ENCODE results near the gene MRC1.

MRC1 gene

GRCh38 chr10:17780727-17781126 lies 28.4 kb upstream of the MRC1 start:
- H3K18ac ChIP-seq (ENCODE audit: low read depth in 1 of 2, low read length in 2 of 2), result no peak overlapping the region
- H4K91ac ChIP-seq (ENCODE audit: low read length), result no peak overlapping the region
- no peak overlapping the region for H2AK5ac ChIP-seq (ENCODE audit: low read length, severe bottlenecking)
- H3K36me3 ChIP-seq (ENCODE audit: control insufficient read depth in 1 of 2, insufficient read depth in 2 of 2, low read depth in 1 of 2, low read length in 2 of 2), result no peaks in the 10 kb centered on the region
- WGBS, result 95% methylated on average over 4 of the region's 4 CpGs
- H2BK12ac ChIP-seq (ENCODE audit: low read length in 2 of 2), result no peak overlapping the region
- no peak overlapping the region for H3K4me2 ChIP-seq (ENCODE audit: low read length, poor library complexity, severe bottlenecking)
- no peak overlapping the region for H4K8ac ChIP-seq (ENCODE audit: low read length)
- H2AFZ ChIP-seq (ENCODE audit: low read depth, low read length), result no peak overlapping the region
- no peaks in the 10 kb centered on the region for H3K9me3 ChIP-seq (ENCODE audit: control insufficient read depth, low read length)
- H2BK5ac ChIP-seq (ENCODE audit: low read depth, low read length, poor library complexity, severe bottlenecking), result no peak overlapping the region
- H3K4ac ChIP-seq (ENCODE audit: low read depth in 1 of 2, low read length in 2 of 2), result no peak overlapping the region
- no peak overlapping the region for H2BK15ac ChIP-seq (ENCODE audit: low read depth, poor library complexity, severe bottlenecking)
- H3K23ac ChIP-seq (ENCODE audit: low read length in 2 of 2), result no peak overlapping the region
- no peak overlapping the region for H3K27ac ChIP-seq (ENCODE audit: low read length, poor library complexity, severe bottlenecking)
- H3K79me1 ChIP-seq (replicated peaks; ENCODE audit: low read length, poor library complexity, severe bottlenecking), result no peaks in the 10 kb centered on the region
- H3K4me1 ChIP-seq (ENCODE audit: control insufficient read depth, insufficient read depth, low read depth, low read length), result peaks cover 2% of the 10 kb centered on the region
- no peak overlapping the region for H2BK120ac ChIP-seq (ENCODE audit: low read depth, low read length)
- H3K14ac ChIP-seq (ENCODE audit: low read length in 2 of 2), result no peak overlapping the region
- H3K9ac ChIP-seq (ENCODE audit: low read length), result no peak overlapping the region
- DNase-seq, result no peak
- no peak overlapping the region for H3K4me3 ChIP-seq (ENCODE audit: insufficient read depth in 1 of 2, low read depth in 1 of 2, low read length in 2 of 2)
- no peaks in the 10 kb centered on the region for H3K27me3 ChIP-seq (ENCODE audit: control insufficient read depth in 1 of 2, insufficient read depth in 1 of 2, low read length in 2 of 2)

DNA sequence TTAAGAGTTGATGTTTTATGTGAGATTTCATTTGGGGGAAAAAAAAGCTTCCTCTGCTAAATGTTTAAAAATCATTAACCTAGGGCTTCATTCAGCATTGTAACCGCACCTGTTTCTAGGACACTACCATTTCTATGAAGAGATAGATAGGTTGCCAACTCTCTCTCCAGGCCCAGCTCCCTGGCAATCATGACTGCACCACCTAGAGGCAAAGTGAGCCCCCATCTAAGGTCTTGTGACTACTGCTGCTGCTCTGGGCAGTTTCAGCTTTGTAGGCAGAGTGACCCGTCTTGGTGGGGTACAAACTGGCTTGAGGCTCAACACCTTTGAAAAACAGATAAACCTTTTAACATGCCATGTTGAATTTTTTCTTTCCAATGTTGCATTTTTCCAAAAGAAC lies 27.3 kb upstream of the MRC1 start:
- Histone ChIP-seq H3K4me3 (ENCODE audit: insufficient read depth in 1 of 2, low read depth in 1 of 2, low read length in 2 of 2) (no peak overlapping the region), H3K27me3 (ENCODE audit: control insufficient read depth in 1 of 2, insufficient read depth in 1 of 2, low read length in 2 of 2) (no peaks in the 10 kb centered on the region), H3K9me3 (ENCODE audit: control insufficient read depth, low read length) (no peaks in the 10 kb centered on the region), H2AFZ (ENCODE audit: low read depth, low read length) (no peak overlapping the region), H2BK120ac (ENCODE audit: low read depth, low read length) (no peak overlapping the region), H3K4me1 (ENCODE audit: control insufficient read depth, insufficient read depth, low read depth, low read length) (peaks cover 2% of the 10 kb centered on the region), H3K9ac (ENCODE audit: low read length) (no peak overlapping the region), H3K23ac (ENCODE audit: low read length in 2 of 2) (no peak overlapping the region), H2BK5ac (ENCODE audit: low read depth, low read length, poor library complexity, severe bottlenecking) (no peak overlapping the region), H3K27ac (ENCODE audit: low read length, poor library complexity, severe bottlenecking) (no peak overlapping the region), H3K79me1 (replicated peaks; ENCODE audit: low read length, poor library complexity, severe bottlenecking) (no peaks in the 10 kb centered on the region), H3K36me3 (ENCODE audit: control insufficient read depth in 1 of 2, insufficient read depth in 2 of 2, low read depth in 1 of 2, low read length in 2 of 2) (no peaks in the 10 kb centered on the region), H3K4ac (ENCODE audit: low read depth in 1 of 2, low read length in 2 of 2) (no peak overlapping the region), H2BK15ac (ENCODE audit: low read depth, poor library complexity, severe bottlenecking) (no peak overlapping the region), H3K14ac (ENCODE audit: low read length in 2 of 2) (no peak overlapping the region), H2AK5ac (ENCODE audit: low read length, severe bottlenecking) (no peak overlapping the region), H3K18ac (ENCODE audit: low read depth in 1 of 2, low read length in 2 of 2) (no peak overlapping the region), H2BK12ac (ENCODE audit: low read length in 2 of 2) (no peak overlapping the region), H3K4me2 (ENCODE audit: low read length, poor library complexity, severe bottlenecking) (no peak overlapping the region), H4K8ac (ENCODE audit: low read length) (no peak overlapping the region), H4K91ac (ENCODE audit: low read length) (no peak overlapping the region)
- no peak for DNase-seq
- WGBS, result 100% methylated on average over 2 of the region's 2 CpGs

DNA sequence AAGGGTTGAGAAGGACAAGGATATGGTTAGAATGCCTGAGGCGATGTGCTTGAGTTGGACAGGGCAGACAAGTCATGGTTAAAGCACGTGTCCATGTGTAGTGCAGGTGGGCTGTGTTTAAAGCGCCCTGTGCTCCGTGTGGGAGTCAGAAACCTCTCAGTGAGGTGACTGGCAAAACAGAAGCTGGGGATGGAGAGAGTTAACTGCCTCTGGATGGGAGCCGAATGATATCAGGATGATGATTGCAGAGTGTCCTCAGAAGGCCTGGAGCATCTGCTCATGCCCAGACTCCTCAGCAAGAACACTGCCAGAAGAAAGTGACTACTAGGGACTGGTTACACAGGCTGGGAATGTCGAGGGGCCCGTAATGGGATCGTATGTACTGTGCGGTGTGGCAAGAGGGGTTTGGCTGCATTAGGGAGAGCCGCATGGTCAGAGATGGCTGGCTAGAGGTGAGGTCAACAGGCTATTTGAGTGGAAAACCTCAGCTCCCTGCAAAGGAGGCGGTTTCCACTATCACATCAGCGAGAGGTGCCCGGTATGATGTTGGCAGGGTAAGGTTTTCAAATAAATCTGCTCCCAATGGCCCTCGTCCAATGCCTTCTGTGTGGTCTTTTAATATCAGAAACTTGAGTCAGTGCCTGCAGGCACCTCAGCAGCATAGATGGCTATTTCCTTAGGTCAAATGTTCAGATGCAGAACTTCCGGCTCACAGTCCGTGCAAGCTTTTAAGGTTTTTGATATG lies 26.1 kb upstream of the MRC1 start:
- Histone ChIP-seq H3K79me1 (replicated peaks; ENCODE audit: low read length, poor library complexity, severe bottlenecking) (no peaks in the 10 kb centered on the region), H3K9ac (ENCODE audit: low read length) (peak overlapping the region; percentile 46), H3K4me2 (ENCODE audit: low read length, poor library complexity, severe bottlenecking) (no peak overlapping the region), H2AFZ (ENCODE audit: low read depth, low read length) (no peak overlapping the region), H3K4me1 (ENCODE audit: control insufficient read depth, insufficient read depth, low read depth, low read length) (peaks cover 6% of the 10 kb centered on the region), H3K9me3 (ENCODE audit: control insufficient read depth, low read length) (no peaks in the 10 kb centered on the region), H3K18ac (ENCODE audit: low read depth in 1 of 2, low read length in 2 of 2) (no peak overlapping the region), H3K27ac (ENCODE audit: low read length, poor library complexity, severe bottlenecking) (no peak overlapping the region), H2BK12ac (ENCODE audit: low read length in 2 of 2) (no peak overlapping the region), H2AK5ac (ENCODE audit: low read length, severe bottlenecking) (no peak overlapping the region), H3K4ac (ENCODE audit: low read depth in 1 of 2, low read length in 2 of 2) (no peak overlapping the region), H4K8ac (ENCODE audit: low read length) (no peak overlapping the region), H2BK15ac (ENCODE audit: low read depth, poor library complexity, severe bottlenecking) (no peak overlapping the region), H4K91ac (ENCODE audit: low read length) (no peak overlapping the region), H3K4me3 (ENCODE audit: insufficient read depth in 1 of 2, low read depth in 1 of 2, low read length in 2 of 2) (peak overlapping the region in 1 of 2 experiments; percentile 66), H3K14ac (ENCODE audit: low read length in 2 of 2) (no peak overlapping the region), H2BK120ac (ENCODE audit: low read depth, low read length) (no peak overlapping the region), H3K23ac (ENCODE audit: low read length in 2 of 2) (no peak overlapping the region), H2BK5ac (ENCODE audit: low read depth, low read length, poor library complexity, severe bottlenecking) (no peak overlapping the region), H3K27me3 (ENCODE audit: control insufficient read depth in 1 of 2, insufficient read depth in 1 of 2, low read length in 2 of 2) (no peaks in the 10 kb centered on the region), H3K36me3 (ENCODE audit: control insufficient read depth in 1 of 2, insufficient read depth in 2 of 2, low read depth in 1 of 2, low read length in 2 of 2) (no peaks in the 10 kb centered on the region)
- WGBS, result 93% methylated on average over 14 of the region's 16 CpGs
- DNase-seq, result no peak

- Histone ChIP-seq H3K27ac (ENCODE audit: low read length, poor library complexity, severe bottlenecking) (no peak overlapping the region), H3K4me3 (ENCODE audit: insufficient read depth in 1 of 2, low read depth in 1 of 2, low read length in 2 of 2) (peak overlapping the region in 1 of 2 experiments; percentile 66), H3K9ac (ENCODE audit: low read length) (peak overlapping the region; percentile 46), H2BK120ac (ENCODE audit: low read depth, low read length) (no peak overlapping the region), H3K4ac (ENCODE audit: low read depth in 1 of 2, low read length in 2 of 2) (no peak overlapping the region), H2BK15ac (ENCODE audit: low read depth, poor library complexity, severe bottlenecking) (no peak overlapping the region), H2AFZ (ENCODE audit: low read depth, low read length) (no peak overlapping the region), H3K27me3 (ENCODE audit: control insufficient read depth in 1 of 2, insufficient read depth in 1 of 2, low read length in 2 of 2) (no peaks in the 10 kb centered on the region), H4K8ac (ENCODE audit: low read length) (no peak overlapping the region), H2BK12ac (ENCODE audit: low read length in 2 of 2) (no peak overlapping the region), H3K14ac (ENCODE audit: low read length in 2 of 2) (no peak overlapping the region), H4K91ac (ENCODE audit: low read length) (no peak overlapping the region), H3K18ac (ENCODE audit: low read depth in 1 of 2, low read length in 2 of 2) (no peak overlapping the region), H2AK5ac (ENCODE audit: low read length, severe bottlenecking) (no peak overlapping the region), H3K36me3 (ENCODE audit: control insufficient read depth in 1 of 2, insufficient read depth in 2 of 2, low read depth in 1 of 2, low read length in 2 of 2) (no peaks in the 10 kb centered on the region), H2BK5ac (ENCODE audit: low read depth, low read length, poor library complexity, severe bottlenecking) (no peak overlapping the region), H3K4me1 (ENCODE audit: control insufficient read depth, insufficient read depth, low read depth, low read length) (peaks cover 6% of the 10 kb centered on the region), H3K4me2 (ENCODE audit: low read length, poor library complexity, severe bottlenecking) (no peak overlapping the region), H3K79me1 (replicated peaks; ENCODE audit: low read length, poor library complexity, severe bottlenecking) (no peaks in the 10 kb centered on the region), H3K9me3 (ENCODE audit: control insufficient read depth, low read length) (no peaks in the 10 kb centered on the region), H3K23ac (ENCODE audit: low read length in 2 of 2) (no peak overlapping the region)
- no peak for DNase-seq
- WGBS, result no CpG with 5 or more reads among the region's 1 CpG
Measured at GRCh38 chr10:17783751-17784150, 25.4 kb upstream of the MRC1 start.

Data from mesenchymal stem cell (in vitro differentiated cells and primary cell).